ENCODE results near the gene CEP85L.

The CEP85L gene

DNA sequence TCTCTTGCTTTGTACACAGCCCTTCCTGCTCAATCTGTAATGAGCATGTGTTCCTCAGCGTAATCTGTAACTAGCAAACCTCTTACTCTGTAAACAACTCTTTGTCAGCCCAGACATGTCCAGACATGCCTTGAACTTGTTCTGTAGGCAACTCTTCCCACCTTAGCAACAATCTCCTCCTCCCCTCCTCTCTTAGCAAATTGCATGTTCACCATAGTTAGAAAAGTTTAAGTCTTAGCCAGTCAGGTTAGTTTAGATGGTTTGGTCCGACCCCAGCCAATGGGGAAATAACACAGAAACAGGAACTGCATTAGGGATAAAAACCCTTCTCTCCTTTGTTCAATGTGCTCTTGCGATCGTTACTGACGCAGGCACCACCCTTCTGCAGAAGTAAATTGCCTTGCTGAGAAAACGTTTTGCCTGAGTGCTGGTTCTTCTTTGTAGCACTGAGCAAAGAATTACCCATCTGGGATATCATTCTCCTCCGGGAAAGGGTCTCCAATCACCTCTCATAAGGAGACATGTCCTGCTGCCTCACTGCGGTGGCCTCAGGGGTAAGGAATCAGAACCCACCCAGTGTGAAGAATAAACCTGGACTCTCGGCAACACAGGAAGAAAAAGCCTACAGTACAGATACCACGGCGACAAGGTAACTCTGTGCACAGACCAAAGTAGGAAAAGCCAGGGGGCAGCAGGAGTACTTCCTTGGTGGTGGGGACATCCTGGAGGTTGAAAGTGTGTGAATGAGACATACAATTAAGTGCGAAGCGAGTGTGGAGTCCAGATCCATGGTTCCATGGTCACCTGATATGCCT is 77.1 kb downstream of the CEP85L start:
- no peak for DNase-seq

DNA sequence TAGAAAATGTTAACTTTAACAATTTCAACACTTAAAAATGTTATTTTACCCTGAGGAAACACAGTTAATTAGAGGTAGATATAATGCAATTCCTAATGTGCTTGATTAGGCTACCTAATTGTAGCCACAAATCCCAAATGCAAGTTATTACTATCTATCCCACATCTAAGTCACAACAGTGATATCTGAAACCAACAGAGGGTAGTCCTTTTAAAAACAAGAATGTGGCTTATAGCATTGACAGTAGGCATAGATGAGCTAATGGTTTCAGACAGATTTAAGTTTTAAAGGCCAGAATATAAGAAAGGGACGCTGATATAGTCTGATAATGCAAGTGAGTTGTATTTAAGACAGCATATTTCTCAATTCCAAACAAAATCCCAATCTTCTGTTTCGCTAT is 80.3 kb downstream of the CEP85L start:
- DNase-seq, result no peak

DNA sequence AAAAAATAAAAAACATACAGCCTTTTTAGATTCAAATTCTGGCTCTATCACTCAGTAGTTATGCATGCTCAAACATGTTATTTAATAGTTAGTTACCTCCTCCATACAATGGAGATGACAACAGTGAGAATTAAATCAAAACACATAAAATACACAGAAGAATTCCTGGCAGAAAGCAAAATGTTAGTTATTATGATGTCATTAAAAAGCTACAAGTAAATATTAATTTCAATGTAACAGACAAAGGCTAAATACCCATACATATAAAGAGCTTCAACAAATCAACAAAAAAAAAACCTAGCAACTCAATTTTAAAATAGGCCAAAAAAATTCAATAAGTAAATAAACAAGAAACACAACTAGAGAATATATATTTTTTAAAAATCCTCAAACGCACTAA is 81.9 kb downstream of the CEP85L start:
- no peak for DNase-seq

GRCh38 chr6:118567974-118568373 is 83.4 kb downstream of the CEP85L start:
- no peak for DNase-seq

DNA sequence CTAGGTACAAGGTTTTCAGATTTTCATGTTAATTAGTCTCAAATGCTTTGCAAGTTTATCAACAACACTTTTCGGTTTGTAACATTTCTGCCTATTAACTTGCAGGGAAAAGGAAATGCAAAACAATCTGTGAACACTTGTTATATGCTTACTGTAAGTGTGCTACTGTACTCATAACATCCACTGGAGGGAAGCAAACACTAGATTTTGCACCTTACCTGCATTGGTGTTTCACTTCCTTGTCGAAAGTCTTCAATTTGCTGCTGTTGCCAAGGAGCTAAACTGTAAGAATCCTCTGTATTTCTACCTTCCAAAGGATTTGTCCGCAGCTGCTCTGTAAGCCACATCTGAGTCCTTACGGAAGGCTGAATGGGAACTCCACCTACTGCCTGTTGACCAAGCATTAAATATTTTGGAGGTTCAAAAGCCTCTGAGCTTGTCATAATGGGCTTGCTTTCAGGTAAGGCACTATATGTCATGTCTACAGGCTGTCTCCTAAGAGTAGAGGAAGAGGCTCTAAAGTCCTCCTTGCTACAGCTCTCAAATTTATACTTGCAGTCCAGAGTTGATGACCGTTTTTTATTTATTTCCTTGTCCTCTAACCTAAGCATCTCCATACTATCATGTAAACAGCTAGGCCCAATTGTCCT is 86.0 kb downstream of the CEP85L start:
- peak; percentile 25 to 63 for DNase-seq

- DNase-seq, result no peak
Observed at GRCh38 chr6:118562959-118563358, 88.4 kb downstream of the CEP85L start.

GRCh38 chr6:118562248-118562647 is 89.1 kb downstream of the CEP85L start:
- DNase-seq, result no peak

DNA sequence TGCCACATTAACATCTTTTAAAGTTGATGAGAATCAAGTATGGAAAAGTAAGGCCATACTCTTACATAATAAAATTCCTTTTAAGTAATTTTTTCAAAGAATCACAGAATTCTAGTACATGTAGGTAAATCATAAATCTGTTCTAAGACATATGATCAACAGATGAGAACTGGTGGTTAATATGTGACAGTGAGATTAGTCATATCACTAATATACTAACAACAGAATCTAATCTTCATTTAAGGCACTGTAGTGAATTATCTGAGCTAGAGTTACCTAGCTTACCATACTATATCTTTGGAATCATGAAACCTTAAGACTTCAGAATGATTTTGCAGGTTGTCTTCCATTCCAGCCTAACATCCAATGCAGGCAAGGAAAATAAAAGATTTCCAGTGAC is 91.7 kb downstream of the CEP85L start:
- DNase-seq, result no peak

GRCh38 chr6:118558464-118559217 is 92.8 kb downstream of the CEP85L start:
- DNase-seq, result no peak

GRCh38 chr6:118554698-118555097 is 96.7 kb downstream of the CEP85L start:
- no peak for DNase-seq

DNA sequence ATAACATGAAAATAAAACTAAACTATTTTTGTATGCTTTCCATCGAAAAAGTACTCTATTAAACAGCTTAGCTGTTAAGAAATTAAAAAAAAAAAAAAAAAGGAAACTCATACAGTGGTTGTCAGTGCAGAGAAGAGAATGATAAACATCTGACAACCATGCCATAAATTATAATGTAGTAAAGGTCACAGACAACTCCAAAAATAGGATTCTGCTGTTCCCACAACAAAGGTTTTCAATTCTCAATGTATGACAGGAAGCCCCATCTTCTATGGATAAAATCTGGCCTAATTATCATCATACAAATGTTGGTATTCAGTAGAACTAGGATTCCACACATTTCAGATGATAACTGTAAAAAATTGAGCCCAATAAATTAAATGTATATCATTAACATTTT is 98.3 kb downstream of the CEP85L start:
- no peak for DNase-seq

- DNase-seq, result peak in 1 of 2 experiments; percentile 53
Observed at GRCh38 chr6:118551063-118552053, 100.0 kb downstream of the CEP85L start.

DNA sequence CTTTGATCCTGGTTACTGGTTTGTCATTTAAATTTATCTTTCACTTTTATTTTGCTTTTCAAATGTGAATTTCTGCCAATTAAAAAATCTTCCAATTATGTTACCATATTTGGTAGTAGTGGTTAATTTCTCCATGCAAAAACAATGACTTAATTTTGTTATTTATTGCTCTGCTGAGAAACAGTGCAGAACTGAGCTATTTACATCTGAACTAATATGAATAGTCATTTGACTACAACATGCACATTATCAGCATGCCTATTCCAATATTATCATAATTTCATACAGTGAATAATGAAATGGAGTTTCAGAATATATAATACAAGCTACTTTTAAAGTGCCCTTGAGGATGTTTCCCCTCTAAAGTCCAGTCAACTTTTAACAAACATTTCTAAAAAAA is 102.8 kb downstream of the CEP85L start:
- DNase-seq, result no peak

- no peak for DNase-seq
Observed at GRCh38 chr6:118548136-118548535, 103.3 kb downstream of the CEP85L start, which contains the start of gene PLN. Gene PLN (plus strand): TSS chr6:118548296. CDS start chr6:118558922, 10,626 bp downstream.

- no peak for DNase-seq
Observed at GRCh38 chr6:118546880-118547218, 104.5 kb downstream of the CEP85L start.

GRCh38 chr6:118546164-118546879 is 105.1 kb downstream of the CEP85L start:
- DNase-seq, result no peak

GRCh38 chr6:118544105-118544504 is 107.3 kb downstream of the CEP85L start:
- no peak for DNase-seq

- no peak for DNase-seq
Observed at GRCh38 chr6:118542184-118542952, 109.0 kb downstream of the CEP85L start.

DNA sequence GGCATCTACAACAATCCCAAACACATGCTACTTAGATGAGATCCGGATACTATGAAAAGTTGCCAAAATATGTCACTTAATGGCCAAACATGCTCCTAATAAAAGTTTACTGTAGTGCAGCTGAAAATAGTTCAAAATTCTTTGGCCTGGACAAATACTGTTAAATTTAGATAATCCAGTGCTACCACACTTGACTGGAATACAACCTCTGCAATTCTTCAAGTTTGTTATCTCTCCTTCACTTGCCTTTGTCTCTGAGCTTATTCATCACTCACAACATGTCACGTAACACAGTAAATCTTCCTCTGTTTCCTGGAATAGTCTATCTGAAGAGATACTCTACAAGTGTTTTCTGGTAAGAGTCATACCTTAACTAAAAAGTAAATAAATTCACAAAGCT is 113.8 kb downstream of the CEP85L start:
- no peak for DNase-seq

DNA sequence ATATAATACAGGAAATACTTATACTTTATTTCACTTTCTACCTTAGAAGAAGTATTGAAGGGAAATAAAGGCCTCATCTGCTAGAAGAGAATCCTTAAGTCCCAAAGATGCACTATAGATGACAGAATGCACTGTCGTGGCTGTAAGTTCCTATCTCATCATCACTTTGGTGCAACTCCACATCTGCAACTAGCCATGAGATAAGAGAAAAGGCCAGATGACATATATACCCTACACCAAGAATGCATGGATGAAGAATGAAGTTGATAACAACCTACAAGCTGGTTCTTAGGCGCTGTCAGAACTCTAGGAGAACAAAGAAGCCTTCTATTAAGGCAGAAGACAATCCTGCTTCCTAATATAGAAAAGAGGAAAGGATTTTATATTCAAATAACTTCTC is 114.9 kb downstream of the CEP85L start:
- DNase-seq, result no peak

Measured in NCI-H524 (cell line).